Transverse colon (tissue), 4 donors: ENCODE data around the gene ZC3H13. TPM values are rescaled to one million over a fixed set of nuclear protein-coding genes. Genes with fewer than 3 reads are reported as not detected.

Source experiments
- DNase-seq: peaks from one replicate; pipeline ENCODE4 v3.0.0-alpha.2; 2019
- H3K27ac ChIP-seq, 4 donors: fragments of 200-600 bp; sonication (generic); 2 replicates each; pipeline ENCODE4 v1.5.1; 2016 to 2018; ENCODE audit warnings: inconsistent platforms in 4 of 4
- H3K27me3 ChIP-seq: fragments of 200-600 bp; sonication (generic); 2 replicates; pipeline ENCODE4 v1.5.1; 2017; ENCODE audit warnings: inconsistent platforms
- H3K36me3 ChIP-seq, 4 donors: fragments of 200-600 bp; sonication (generic); 2 replicates each; pipeline ENCODE4 v1.5.1; 2017 to 2019; ENCODE audit warnings: inconsistent platforms in 4 of 4
- H3K4me1 ChIP-seq, 4 donors: fragments of 200-600 bp; sonication (generic); 2 replicates each; pipeline ENCODE4 v1.5.1; 2017 to 2020; ENCODE audit warnings: inconsistent platforms in 4 of 4
- H3K4me3 ChIP-seq, 4 donors: fragments of 200-600 bp; sonication (generic); 1 replicate in 1 of 4; 2 replicates in 3 of 4; pipeline versions ENCODE4 v1.5.1 to v1.6.1; 2017 to 2019; ENCODE audit warnings: inconsistent platforms in 4 of 4
- H3K9me3 ChIP-seq, 2 donors: fragments of 200-600 bp; sonication (generic); 2 replicates each; pipeline ENCODE4 v1.5.1; 2017 to 2019; ENCODE audit warnings: inconsistent platforms in 2 of 2
- CTCF ChIP-seq, 5 experiments: fragments of 200-600 bp in 3 of 5; fragments of 450-650 bp in 2 of 5; sonication (generic) in 3 of 5; IDR thresholded peaks; 1 replicate in 2 of 5; 2 replicates in 3 of 5; pipeline ENCODE4 v1.5.1; 2016 to 2017; ENCODE audit warnings: antibody characterized with exemption in 5 of 5, inconsistent platforms in 3 of 5, mild to moderate bottlenecking in 2 of 5, moderate library complexity in 1 of 5
- EP300 ChIP-seq: sonication (generic); formaldehyde crosslinking; IDR thresholded peaks from one replicate; pipeline ENCODE4 v1.6.1; 2017; ENCODE audit warnings: antibody characterized with exemption, low read depth
- POLR2AphosphoS5 ChIP-seq, 3 donors: sonication (generic); formaldehyde crosslinking; IDR thresholded peaks; one replicate each; pipeline ENCODE4 v1.6.1; 2016; ENCODE audit warnings: antibody characterized with exemption in 3 of 3
- WGBS, 2 donors: methylation state at CpG; one replicate each; pipeline ENCODE4 v1.1.5; 2018; ENCODE audit warnings: low coverage in 1 of 2; 5-methylcytosine and 5-hydroxymethylcytosine counted together
- in situ Hi-C, 4 donors: fragments of 200-750 bp; cut with MboI; loops; one replicate each; pipeline versions ENCODE4 v1.15.0 to v1.15.1; 2017; ENCODE audit warnings: low sequenced_read_pairs in 3 of 4, low pct_ligation_motif_present in 1 of 4, low pct_unique_long_range_greater_than_20kb in 1 of 4
- intact Hi-C: fragments of 100-400 bp; cut with DNase I; formaldehyde crosslinking; loops from one replicate; pipeline ENCODE4 v1.15.1; 2023; ENCODE audit warnings: low total_unique reads
- total RNA-seq, 4 donors: library from RNA; depleted of rRNA; stranded (reverse); fragments of >200 nt; gene quantifications; one replicate each; pipeline ENCODE4 v1.1.0, GENCODE V29; 2016

ZC3H13 gene
- total RNA-seq, 4 donors from 2014 or later = 14.2 to 67.5 (median 23.7) TPM

GRCh38 chr13:45907503-45907902 lies 145.0 kb downstream of the ZC3H13 start:
- intact Hi-C loops (no loop called here), in situ Hi-C loops (no loop called here)
- no peaks in the 10 kb centered on the region for H3K36me3 ChIP-seq
- H3K4me3 ChIP-seq = no peak overlapping the region
- H3K27ac ChIP-seq = no peak overlapping the region
- peaks cover 0 to 4% of the 10 kb centered on the region in 2 donors for H3K9me3 ChIP-seq
- no peaks in the 10 kb centered on the region for H3K4me1 ChIP-seq
- WGBS, 2 donors = 52% methylated on average over 7 to 11 of the region's 11 CpGs
- H3K27me3 ChIP-seq = no peaks in the 10 kb centered on the region
- no peak for DNase-seq
- TF ChIP-seq EP300 (no peak), CTCF (IDR thresholded peaks at IDR 0.05) (no peak), POLR2AphosphoS5 (IDR thresholded peaks at IDR 0.05) (no peak)

Other genes starting within 250 kb of the ZC3H13 start
- not detected for gene SIAH3, start 201.0 kb downstream of the ZC3H13 start, total RNA-seq
- gene CPB2, start 52.3 kb upstream of the ZC3H13 start, total RNA-seq = not detected
- gene LCP1, start 129.4 kb upstream of the ZC3H13 start, total RNA-seq = 10 to 100 TPM in 3 of 4 donors, 1 to 10 TPM in 1; 1.6 to 35.7 (median 26.1) TPM
- under 1 TPM in 1 of 4 donors, not detected in 3; 0.32 TPM for gene LRRC63, start 159.2 kb upstream of the ZC3H13 start, total RNA-seq